ENCODE results near the gene THEMIS. TPM values are rescaled to one million over a fixed set of nuclear protein-coding genes. Genes with fewer than 3 reads are reported as not detected.

THEMIS gene
- total RNA-seq, 2 donors from 2014 or later: 0.43 to 0.56 TPM

GRCh38 chr6:127923135-127923534 lies 22.3 kb upstream of the THEMIS start:
- TF ChIP-seq, protein P1, sequence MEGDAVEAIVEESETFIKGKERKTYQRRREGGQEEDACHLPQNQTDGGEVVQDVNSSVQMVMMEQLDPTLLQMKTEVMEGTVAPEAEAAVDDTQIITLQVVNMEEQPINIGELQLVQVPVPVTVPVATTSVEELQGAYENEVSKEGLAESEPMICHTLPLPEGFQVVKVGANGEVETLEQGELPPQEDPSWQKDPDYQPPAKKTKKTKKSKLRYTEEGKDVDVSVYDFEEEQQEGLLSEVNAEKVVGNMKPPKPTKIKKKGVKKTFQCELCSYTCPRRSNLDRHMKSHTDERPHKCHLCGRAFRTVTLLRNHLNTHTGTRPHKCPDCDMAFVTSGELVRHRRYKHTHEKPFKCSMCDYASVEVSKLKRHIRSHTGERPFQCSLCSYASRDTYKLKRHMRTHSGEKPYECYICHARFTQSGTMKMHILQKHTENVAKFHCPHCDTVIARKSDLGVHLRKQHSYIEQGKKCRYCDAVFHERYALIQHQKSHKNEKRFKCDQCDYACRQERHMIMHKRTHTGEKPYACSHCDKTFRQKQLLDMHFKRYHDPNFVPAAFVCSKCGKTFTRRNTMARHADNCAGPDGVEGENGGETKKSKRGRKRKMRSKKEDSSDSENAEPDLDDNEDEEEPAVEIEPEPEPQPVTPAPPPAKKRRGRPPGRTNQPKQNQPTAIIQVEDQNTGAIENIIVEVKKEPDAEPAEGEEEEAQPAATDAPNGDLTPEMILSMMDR (IDR thresholded peaks at IDR 0.05): no peak
- Histone ChIP-seq H3K36me3 (no peaks in the 10 kb centered on the region), H3K4me3 (no peak overlapping the region), H3K27me3 (no peaks in the 10 kb centered on the region), H3K4me1 (no peaks in the 10 kb centered on the region), H3K27ac (no peak overlapping the region), H3K9me3 (peaks cover 0 to 17% of the 10 kb centered on the region in 2 donors)
- no peak for DNase-seq (ENCODE audit: low spot score)

DNA sequence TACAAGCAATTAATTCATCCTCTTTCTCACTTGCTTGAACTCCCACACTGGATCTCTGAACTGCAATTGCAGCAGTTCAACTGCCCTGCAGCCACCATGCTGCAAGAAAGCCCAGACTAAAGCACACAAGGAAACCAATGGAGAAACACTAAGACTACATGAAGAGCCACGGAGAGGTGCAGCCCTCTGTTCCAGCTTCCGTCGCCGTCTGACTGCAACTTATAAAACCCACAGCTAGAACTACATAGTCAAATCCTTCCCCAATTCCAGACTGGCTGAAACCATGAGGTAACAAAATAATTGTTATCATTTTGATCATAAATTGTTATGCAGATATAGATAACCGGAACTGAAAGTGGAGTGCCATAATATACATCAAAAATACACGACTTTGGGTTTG lies 21.1 kb upstream of the THEMIS start:
- Histone ChIP-seq H3K4me3 (no peak overlapping the region), H3K27me3 (no peaks in the 10 kb centered on the region), H3K27ac (no peak overlapping the region), H3K9me3 (peaks cover 0 to 13% of the 10 kb centered on the region in 2 donors), H3K36me3 (no peaks in the 10 kb centered on the region), H3K4me1 (no peaks in the 10 kb centered on the region)
- no peak for DNase-seq (ENCODE audit: low spot score)
- TF ChIP-seq, protein P1 (IDR thresholded peaks at IDR 0.05): no peak

DNA sequence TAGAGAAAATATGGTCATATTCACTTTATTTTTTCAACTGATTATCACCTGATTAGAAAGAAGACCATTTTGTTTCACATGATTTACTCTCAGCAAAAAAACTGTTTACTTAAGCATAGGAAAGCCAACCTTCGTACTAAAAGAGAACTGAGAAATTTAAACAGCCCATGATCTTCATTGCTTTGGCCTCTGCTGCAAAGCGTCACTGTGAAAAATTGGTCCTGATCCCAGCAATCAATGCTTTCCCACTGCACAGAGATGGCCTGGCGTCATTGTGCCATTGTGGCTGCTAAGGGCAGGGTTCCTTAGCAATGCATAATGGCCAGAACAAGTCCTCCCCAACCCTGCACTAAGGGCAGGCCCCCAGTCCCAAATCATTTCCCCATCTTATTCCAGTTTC lies 19.9 kb upstream of the THEMIS start:
- Histone ChIP-seq H3K27me3 (no peaks in the 10 kb centered on the region), H3K27ac (no peak overlapping the region), H3K4me3 (no peak overlapping the region), H3K36me3 (no peaks in the 10 kb centered on the region), H3K9me3 (peaks cover 0 to 6% of the 10 kb centered on the region in 2 donors), H3K4me1 (no peaks in the 10 kb centered on the region)
- no peak for DNase-seq (ENCODE audit: low spot score)
- TF ChIP-seq, protein P1 (IDR thresholded peaks at IDR 0.05): no peak

- no peaks in the 10 kb centered on the region for H3K36me3 ChIP-seq
- no peaks in the 10 kb centered on the region for H3K4me1 ChIP-seq
- H3K9me3 ChIP-seq: no peaks in the 10 kb centered on the region
- no peak overlapping the region for H3K27ac ChIP-seq
- H3K27me3 ChIP-seq: no peaks in the 10 kb centered on the region
- TF ChIP-seq, protein P1 (IDR thresholded peaks at IDR 0.05): no peak
- no peak overlapping the region for H3K4me3 ChIP-seq
- no peak for DNase-seq (ENCODE audit: low spot score)
These were observed 17.9 kb upstream of the THEMIS start for GRCh38 chr6:127918506-127919427.

DNA sequence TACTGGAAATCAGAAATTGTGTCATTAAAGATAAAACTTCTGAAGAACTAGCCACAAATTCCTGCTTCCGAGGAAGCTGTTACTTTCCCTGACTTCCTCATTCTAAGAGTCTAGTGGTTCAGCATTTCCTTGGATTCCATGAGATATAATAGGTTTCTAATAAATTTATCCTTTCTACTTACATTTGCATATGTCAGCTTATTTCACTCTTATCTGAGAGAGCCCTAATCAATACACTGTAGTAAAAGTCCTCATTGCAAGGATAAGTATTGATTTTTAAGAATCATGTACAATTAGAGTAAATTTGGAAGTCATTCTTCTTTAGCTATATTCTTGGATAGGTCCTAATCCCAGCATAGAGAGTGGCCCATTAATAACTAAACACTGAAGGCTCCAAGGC lies 16.9 kb upstream of the THEMIS start:
- no peak overlapping the region for H3K4me3 ChIP-seq
- H3K4me1 ChIP-seq: no peaks in the 10 kb centered on the region
- no peak overlapping the region for H3K27ac ChIP-seq
- H3K9me3 ChIP-seq: no peaks in the 10 kb centered on the region
- H3K36me3 ChIP-seq: no peaks in the 10 kb centered on the region
- H3K27me3 ChIP-seq: no peaks in the 10 kb centered on the region
- TF ChIP-seq, protein P1 (IDR thresholded peaks at IDR 0.05): no peak
- no peak for DNase-seq (ENCODE audit: low spot score)
